ENCODE results near the gene MYO9A.
A peak's percentile ranks its signal among the peaks of the same experiment; 100 is the strongest.

The MYO9A gene

GRCh38 chr15:71804226-71804625 lies 313.7 kb downstream of the MYO9A start:
- H2AFZ ChIP-seq (ENCODE audit: low read depth, low read length): no peak overlapping the region
- H3K9me3 ChIP-seq (ENCODE audit: insufficient read depth, low read length, severe bottlenecking): no peaks in the 10 kb centered on the region

GRCh38 chr15:71802770-71803169 lies 315.2 kb downstream of the MYO9A start:
- no peaks in the 10 kb centered on the region for H3K36me3 ChIP-seq (ENCODE audit: insufficient read depth, low read length)
- no peak for TF ChIP-seq EZH2 (IDR thresholded peaks at IDR 0.05; ENCODE audit: borderline replicate concordance, low read depth, low read length, severe bottlenecking)
- TF ChIP-seq CTCF (IDR thresholded peaks at IDR 0.05; ENCODE audit: borderline replicate concordance, extremely low read depth, low read length, poor library complexity, severe bottlenecking): peak; percentile 45
- ATAC-seq (ENCODE audit: insufficient read depth, low read depth) (no peak), DNase-seq (no peak)
- no peak overlapping the region for H2AFZ ChIP-seq (ENCODE audit: low read depth, low read length)
- no peaks in the 10 kb centered on the region for H3K79me2 ChIP-seq (ENCODE audit: insufficient read depth, low read length)
- no peak overlapping the region for H3K27ac ChIP-seq (ENCODE audit: low read length)
- no peak overlapping the region for H3K4me2 ChIP-seq (ENCODE audit: insufficient read depth, low read length)
- H3K4me1 ChIP-seq (ENCODE audit: insufficient read depth, low read length): no peaks in the 10 kb centered on the region
- H3K9ac ChIP-seq (ENCODE audit: low read depth, low read length): no peak overlapping the region
- no peaks in the 10 kb centered on the region for H3K27me3 ChIP-seq (ENCODE audit: insufficient read depth, low read length, poor library complexity)
- H3K9me3 ChIP-seq (ENCODE audit: insufficient read depth, low read length, severe bottlenecking): no peaks in the 10 kb centered on the region
- no peaks in the 10 kb centered on the region for H4K20me1 ChIP-seq (ENCODE audit: insufficient read depth, low read length)
- H3K4me3 ChIP-seq (ENCODE audit: low read depth in 1 of 2, low read length in 2 of 2): no peak overlapping the region

More at GRCh38 chr15:71804226-71804625, 313.7 kb downstream of the MYO9A start:
- no peak overlapping the region for H3K9ac ChIP-seq (ENCODE audit: low read depth, low read length)
- no peaks in the 10 kb centered on the region for H3K79me2 ChIP-seq (ENCODE audit: insufficient read depth, low read length)
- H3K4me3 ChIP-seq (ENCODE audit: low read depth in 1 of 2, low read length in 2 of 2): no peak overlapping the region
- no peak for DNase-seq
- H4K20me1 ChIP-seq (ENCODE audit: insufficient read depth, low read length): no peaks in the 10 kb centered on the region
- peaks cover 3% of the 10 kb centered on the region for H3K27me3 ChIP-seq (ENCODE audit: insufficient read depth, low read length, poor library complexity)
- no peak for ATAC-seq (ENCODE audit: insufficient read depth, low read depth)
- H3K4me2 ChIP-seq (ENCODE audit: insufficient read depth, low read length): no peak overlapping the region
- TF ChIP-seq CTCF (IDR thresholded peaks at IDR 0.05; ENCODE audit: borderline replicate concordance, extremely low read depth, low read length, poor library complexity, severe bottlenecking) (no peak), EZH2 (IDR thresholded peaks at IDR 0.05; ENCODE audit: borderline replicate concordance, low read depth, low read length, severe bottlenecking) (no peak)
- no peaks in the 10 kb centered on the region for H3K4me1 ChIP-seq (ENCODE audit: insufficient read depth, low read length)
- H3K27ac ChIP-seq (ENCODE audit: low read length): no peak overlapping the region
- no peaks in the 10 kb centered on the region for H3K36me3 ChIP-seq (ENCODE audit: insufficient read depth, low read length)

GRCh38 chr15:71801935-71802655 lies 315.9 kb downstream of the MYO9A start:
- H3K79me2 ChIP-seq (ENCODE audit: insufficient read depth, low read length): no peaks in the 10 kb centered on the region
- DNase-seq (no peak), ATAC-seq (ENCODE audit: insufficient read depth, low read depth) (no peak)
- H3K36me3 ChIP-seq (ENCODE audit: insufficient read depth, low read length): no peaks in the 10 kb centered on the region
- no peak overlapping the region for H3K27ac ChIP-seq (ENCODE audit: low read length)
- no peak for TF ChIP-seq CTCF (IDR thresholded peaks at IDR 0.05; ENCODE audit: borderline replicate concordance, extremely low read depth, low read length, poor library complexity, severe bottlenecking)
- TF ChIP-seq EZH2 (IDR thresholded peaks at IDR 0.05; ENCODE audit: borderline replicate concordance, low read depth, low read length, severe bottlenecking): no peak
- H2AFZ ChIP-seq (ENCODE audit: low read depth, low read length): no peak overlapping the region
- H3K9ac ChIP-seq (ENCODE audit: low read depth, low read length): no peak overlapping the region
- H3K4me3 ChIP-seq (ENCODE audit: low read depth in 1 of 2, low read length in 2 of 2): no peak overlapping the region
- H3K4me1 ChIP-seq (ENCODE audit: insufficient read depth, low read length): no peaks in the 10 kb centered on the region
- no peaks in the 10 kb centered on the region for H4K20me1 ChIP-seq (ENCODE audit: insufficient read depth, low read length)
- H3K27me3 ChIP-seq (ENCODE audit: insufficient read depth, low read length, poor library complexity): no peaks in the 10 kb centered on the region
- H3K9me3 ChIP-seq (ENCODE audit: insufficient read depth, low read length, severe bottlenecking): no peaks in the 10 kb centered on the region
- no peak overlapping the region for H3K4me2 ChIP-seq (ENCODE audit: insufficient read depth, low read length)
